IMR-90 (cell line): ENCODE data around the gene CYP17A1.

Source experiments
- BHLHE40 ChIP-seq: fragments of 150-350 bp; IDR thresholded peaks from 2 replicates; pipeline ENCODE4 v1.6.1; 2016; ENCODE audit warnings: mild to moderate bottlenecking, low read depth, low read length
- CEBPB ChIP-seq: IDR thresholded peaks from 2 replicates; pipeline ENCODE4 v1.6.1; 2012; ENCODE audit warnings: low read depth, low read length, improper control_type of control experiment
- CTCF ChIP-seq: conservative IDR thresholded peaks from 2 replicates; pipeline ENCODE4 v1.5.1; 2012; ENCODE audit warnings: mild to moderate bottlenecking, low read depth, low read length, improper control_type of control experiment
- MXI1 ChIP-seq: IDR thresholded peaks from 2 replicates; pipeline ENCODE4 v1.6.1; 2012; ENCODE audit warnings: low read depth, mild to moderate bottlenecking, low read length, moderate library complexity, borderline replicate concordance
- NFE2L2 ChIP-seq: fragments of 150-350 bp; IDR thresholded peaks from 2 replicates; pipeline ENCODE4 v1.6.1; 2016; ENCODE audit warnings: low read depth, mild to moderate bottlenecking, low read length
- POLR2A ChIP-seq: IDR thresholded peaks from 2 replicates; pipeline ENCODE4 v1.6.1; 2012; ENCODE audit warnings: mild to moderate bottlenecking, low read depth, low read length
- RAD21 ChIP-seq: IDR thresholded peaks from 2 replicates; pipeline ENCODE4 v1.6.1; 2012; ENCODE audit warnings: low read length, improper control_type of control experiment
- RCOR1 ChIP-seq: IDR thresholded peaks from 2 replicates; pipeline ENCODE4 v1.6.1; 2012; ENCODE audit warnings: mild to moderate bottlenecking, low read length, improper control_type of control experiment; ENCODE audit not compliant: insufficient replicate concordance
- RFX5 ChIP-seq: IDR thresholded peaks from 2 replicates; pipeline ENCODE4 v1.8.0; 2012; ENCODE audit warnings: low read depth, mild to moderate bottlenecking, low read length, moderate library complexity
- SMC3 ChIP-seq: fragments of 150-350 bp; IDR thresholded peaks from 2 replicates; pipeline ENCODE4 v1.6.1; 2016; ENCODE audit warnings: low read depth, mild to moderate bottlenecking, antibody characterized with exemption, low read length, moderate library complexity
- USF2 ChIP-seq: fragments of 150-350 bp; IDR thresholded peaks from 2 replicates; pipeline ENCODE4 v1.6.1; 2017; ENCODE audit warnings: mild to moderate bottlenecking, antibody characterized with exemption, low read length, low read depth

- TF ChIP-seq CTCF = no peak
- TF ChIP-seq RAD21 = no peak
- no peak for TF ChIP-seq RCOR1
- TF ChIP-seq USF2 = no peak
- TF ChIP-seq RFX5 = no peak
- TF ChIP-seq MXI1 = no peak
- no peak for TF ChIP-seq POLR2A
- no peak for TF ChIP-seq SMC3
- TF ChIP-seq BHLHE40 = no peak
- no peak for TF ChIP-seq CEBPB
- TF ChIP-seq NFE2L2 = no peak
Observed at GRCh38 chr10:102799691-102800471, 37.3 kb downstream of the CYP17A1 start.
